Thyroid gland (tissue), 4 donors: ENCODE results near the gene SFXN2.

Source experiments
- POLR2A ChIP-seq, 2 donors: fragments of 450-650 bp; IDR thresholded peaks; one replicate each; pipeline ENCODE4 v1.6.1; 2017; ENCODE audit warnings: antibody characterized with exemption in 2 of 2, mild to moderate bottlenecking in 2 of 2, moderate library complexity in 1 of 2
- TF ChIP-seq, protein P1 (sequence below), 6 experiments: fragments of 200-600 bp in 3 of 6; fragments of 450-650 bp in 3 of 6; sonication (generic) in 3 of 6; IDR thresholded peaks; one replicate each; pipeline ENCODE4 v1.5.1; 2016 to 2019; ENCODE audit warnings: antibody characterized with exemption in 6 of 6, mild to moderate bottlenecking in 2 of 6, inconsistent platforms in 1 of 6, moderate library complexity in 1 of 6

DNA sequence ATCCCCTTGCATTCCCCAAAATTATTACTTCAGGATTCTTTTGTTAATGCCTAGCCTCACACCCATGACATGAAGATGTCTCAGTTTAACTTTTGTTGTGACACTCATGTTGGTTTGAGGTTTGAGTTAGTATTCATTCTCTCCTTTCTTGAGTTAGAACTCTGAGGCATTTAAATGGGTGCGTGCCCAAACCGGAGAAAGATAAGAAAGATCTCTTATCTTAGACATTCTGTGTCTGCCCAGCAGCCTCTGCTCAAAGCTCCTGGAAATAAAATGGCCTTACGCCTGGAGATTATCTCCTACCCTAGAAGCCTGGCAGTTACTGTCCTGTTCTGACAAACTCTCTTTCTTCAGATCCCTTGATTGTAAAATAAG lies 55.7 kb downstream of the SFXN2 start:
- TF ChIP-seq, protein P1, sequence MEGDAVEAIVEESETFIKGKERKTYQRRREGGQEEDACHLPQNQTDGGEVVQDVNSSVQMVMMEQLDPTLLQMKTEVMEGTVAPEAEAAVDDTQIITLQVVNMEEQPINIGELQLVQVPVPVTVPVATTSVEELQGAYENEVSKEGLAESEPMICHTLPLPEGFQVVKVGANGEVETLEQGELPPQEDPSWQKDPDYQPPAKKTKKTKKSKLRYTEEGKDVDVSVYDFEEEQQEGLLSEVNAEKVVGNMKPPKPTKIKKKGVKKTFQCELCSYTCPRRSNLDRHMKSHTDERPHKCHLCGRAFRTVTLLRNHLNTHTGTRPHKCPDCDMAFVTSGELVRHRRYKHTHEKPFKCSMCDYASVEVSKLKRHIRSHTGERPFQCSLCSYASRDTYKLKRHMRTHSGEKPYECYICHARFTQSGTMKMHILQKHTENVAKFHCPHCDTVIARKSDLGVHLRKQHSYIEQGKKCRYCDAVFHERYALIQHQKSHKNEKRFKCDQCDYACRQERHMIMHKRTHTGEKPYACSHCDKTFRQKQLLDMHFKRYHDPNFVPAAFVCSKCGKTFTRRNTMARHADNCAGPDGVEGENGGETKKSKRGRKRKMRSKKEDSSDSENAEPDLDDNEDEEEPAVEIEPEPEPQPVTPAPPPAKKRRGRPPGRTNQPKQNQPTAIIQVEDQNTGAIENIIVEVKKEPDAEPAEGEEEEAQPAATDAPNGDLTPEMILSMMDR (IDR thresholded peaks at IDR 0.05): no peak
- no peak for TF ChIP-seq POLR2A (IDR thresholded peaks at IDR 0.05)
